ENCODE measurements around the gene ACCSL. TPM values are rescaled to one million over a fixed set of nuclear protein-coding genes. Genes with fewer than 3 reads are reported as not detected.

Gene ACCSL
- polyA plus RNA-seq, 1 donor = not detected

DNA sequence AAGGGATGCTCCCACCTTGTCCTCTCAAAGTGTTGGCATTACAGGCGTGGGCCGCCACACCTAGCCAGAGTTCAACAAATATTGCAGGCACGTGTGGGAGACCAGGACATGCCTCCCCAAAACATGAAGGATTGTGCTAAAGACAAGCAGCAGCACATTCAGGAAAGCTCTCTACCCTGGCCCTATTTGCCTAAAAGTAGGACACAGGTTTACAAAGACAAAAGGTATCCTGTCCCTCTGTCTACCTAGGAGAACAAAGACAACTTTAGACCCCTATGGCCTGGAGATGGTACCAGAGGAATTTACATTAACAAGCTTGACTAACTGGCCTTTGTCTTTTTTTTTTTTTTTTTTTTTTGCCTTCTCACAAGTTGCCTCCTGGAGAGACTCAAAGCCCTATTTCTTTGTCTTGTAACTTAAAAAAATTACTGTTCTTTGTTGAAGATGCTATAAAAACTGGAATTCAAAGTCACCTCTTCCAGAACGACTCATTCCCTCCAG, 17.4 kb downstream of the ACCSL start:
- DNase-seq = no peak

DNA sequence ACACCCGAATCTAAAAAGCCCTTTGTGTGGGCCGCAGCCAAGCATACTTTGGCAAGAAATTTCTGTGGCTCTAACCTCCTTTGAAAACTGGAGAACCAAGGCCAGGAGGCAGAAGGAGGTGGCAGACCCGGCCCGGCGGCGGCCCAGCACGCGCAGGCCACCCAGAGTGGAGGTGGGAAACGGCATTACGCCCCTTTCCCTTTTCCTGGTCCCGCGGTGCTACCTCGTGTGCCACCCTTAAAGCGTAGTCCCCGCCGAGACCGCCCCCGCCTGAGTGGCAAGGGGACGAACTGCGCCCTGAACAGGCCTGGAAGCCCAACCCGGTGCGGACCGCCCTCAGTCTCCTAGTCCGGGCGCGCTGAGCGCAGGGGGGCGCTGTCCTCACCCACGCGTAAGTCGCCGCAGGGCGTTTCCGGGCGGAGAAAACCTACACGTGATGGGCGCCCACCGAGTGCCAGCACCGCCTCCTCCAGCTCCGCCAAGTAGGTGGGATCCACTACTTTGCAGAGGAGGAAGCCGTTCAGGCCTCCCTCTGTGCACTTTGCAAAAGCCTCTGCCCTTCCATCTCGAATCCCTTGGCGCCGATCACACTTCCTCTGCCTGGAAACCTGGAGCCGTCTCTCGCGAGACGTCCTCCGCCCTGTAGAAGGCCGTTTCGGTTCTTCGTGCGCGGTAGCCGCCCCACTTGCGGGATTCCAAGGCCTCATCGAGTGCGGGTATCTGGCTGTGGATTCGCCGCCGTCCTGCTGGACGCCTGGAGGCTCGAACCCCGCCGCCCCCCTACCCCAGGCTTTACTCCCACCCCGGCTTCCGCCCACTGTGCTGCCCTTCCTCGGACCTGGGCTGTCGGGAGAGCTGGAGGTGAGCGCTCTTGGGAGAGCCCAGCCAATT, 18.3 kb downstream of the ACCSL start, which contains the start of gene ACCS:
Gene ACCS (plus strand): TSS at position 430 of the 891 bp plus-strand sequence. CDS start 1,358 bp downstream, outside the sequence.
- DNase-seq = peak; percentile 96

DNA sequence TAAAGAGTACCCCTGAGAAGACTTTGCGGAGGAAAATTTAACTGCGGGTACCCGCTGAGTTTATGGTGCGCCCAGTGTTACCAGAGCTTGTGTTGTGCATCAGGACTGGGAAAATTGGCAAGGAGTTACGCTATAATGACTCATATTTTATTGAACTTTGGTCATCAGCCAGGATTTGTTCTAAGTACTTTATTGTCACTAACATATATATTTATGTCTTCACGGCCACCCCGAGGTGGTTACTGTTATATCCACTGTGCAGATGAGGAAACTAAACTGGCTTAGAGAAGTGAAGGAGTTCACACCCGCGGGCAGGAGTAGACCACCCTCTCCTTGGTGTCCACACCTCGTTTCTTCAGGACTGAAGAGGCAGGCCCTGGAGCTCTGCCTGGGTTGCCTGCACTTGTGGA, 19.0 kb downstream of the ACCSL start:
- peak; percentile 39 for DNase-seq

DNA sequence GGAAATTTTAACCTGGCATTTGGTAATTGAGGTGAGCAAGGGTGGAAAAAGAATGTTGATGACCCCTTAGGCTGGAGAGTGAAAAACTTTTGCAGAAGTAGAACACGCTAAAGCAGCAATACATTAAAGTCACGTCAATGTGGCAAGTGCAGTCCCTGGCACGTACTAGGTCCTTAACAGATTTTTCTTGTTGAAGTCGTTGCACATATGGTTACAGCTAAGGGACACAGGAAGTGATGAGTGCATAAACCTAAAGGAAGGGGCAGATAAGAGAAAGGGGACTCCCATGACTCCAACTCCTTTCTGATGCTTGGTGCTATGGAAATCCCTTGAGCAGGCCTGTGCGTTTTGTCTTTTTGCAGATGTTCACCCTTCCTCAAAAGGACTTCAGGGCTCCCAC, 19.5 kb downstream of the ACCSL start:
- DNase-seq = no peak

- no peak for DNase-seq
Observed at GRCh38 chr11:44068180-44068579, 20.4 kb downstream of the ACCSL start.

- no peak for DNase-seq
Observed at GRCh38 chr11:44071157-44071556, 23.4 kb downstream of the ACCSL start.

- DNase-seq = no peak
Observed at GRCh38 chr11:44072757-44073658, 25.2 kb downstream of the ACCSL start.

DNA sequence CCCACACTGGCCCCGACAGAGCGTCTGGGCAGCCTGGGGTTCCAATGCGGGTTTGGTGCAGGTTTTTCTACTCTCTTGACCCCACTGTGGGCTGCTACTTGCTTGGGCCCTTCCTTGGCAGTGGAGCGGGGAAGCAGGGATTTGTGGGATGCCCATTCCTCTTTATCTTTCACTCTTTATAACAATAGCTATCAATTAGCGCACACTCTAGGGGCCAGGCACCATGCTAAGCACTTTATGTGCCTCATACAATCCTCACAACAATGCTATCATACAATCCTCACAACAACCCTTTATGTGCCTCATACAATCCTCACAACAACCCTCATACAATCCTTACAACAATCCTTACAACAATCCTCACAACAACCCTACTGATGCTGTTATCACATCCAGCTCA, 31.0 kb downstream of the ACCSL start:
- DNase-seq = no peak

DNA sequence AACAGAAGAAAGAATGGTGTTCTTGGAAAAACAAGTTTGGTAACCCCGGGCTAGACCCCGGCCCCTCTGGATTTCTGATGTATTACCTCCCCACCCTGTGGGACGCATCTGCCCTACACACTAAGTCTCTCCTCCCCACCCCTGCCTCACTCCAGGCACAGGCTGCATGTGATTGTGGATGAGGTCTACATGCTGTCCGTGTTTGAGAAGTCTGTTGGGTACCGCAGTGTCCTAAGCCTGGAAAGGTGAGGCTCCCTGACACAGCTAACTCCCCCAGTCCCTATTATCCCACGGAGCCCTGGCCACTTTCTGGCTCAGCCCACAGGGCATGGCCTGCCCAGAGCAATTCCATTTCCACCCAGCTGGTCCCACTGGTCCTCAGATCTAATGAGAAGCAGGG, 31.6 kb downstream of the ACCSL start:
- no peak for DNase-seq

- no peak for DNase-seq
Observed at GRCh38 chr11:44080951-44081350, 33.2 kb downstream of the ACCSL start.

GRCh38 chr11:44082645-44083044, 34.9 kb downstream of the ACCSL start:
- DNase-seq = no peak

- DNase-seq = no peak
Observed at GRCh38 chr11:44083433-44083832, 35.7 kb downstream of the ACCSL start.

- no peak for DNase-seq
Observed at GRCh38 chr11:44083906-44084305, 36.1 kb downstream of the ACCSL start.

- no peak for DNase-seq
Observed at GRCh38 chr11:44085330-44085729, 37.5 kb downstream of the ACCSL start.

GRCh38 chr11:44088377-44088776, 40.6 kb downstream of the ACCSL start:
- DNase-seq = no peak

GRCh38 chr11:44088871-44089270, 41.1 kb downstream of the ACCSL start:
- no peak for DNase-seq

- DNase-seq = no peak
Observed at GRCh38 chr11:44090539-44090938, 42.8 kb downstream of the ACCSL start.

- peak; percentile 82 for DNase-seq
Observed at GRCh38 chr11:44094260-44094868, 46.6 kb downstream of the ACCSL start.

DNA sequence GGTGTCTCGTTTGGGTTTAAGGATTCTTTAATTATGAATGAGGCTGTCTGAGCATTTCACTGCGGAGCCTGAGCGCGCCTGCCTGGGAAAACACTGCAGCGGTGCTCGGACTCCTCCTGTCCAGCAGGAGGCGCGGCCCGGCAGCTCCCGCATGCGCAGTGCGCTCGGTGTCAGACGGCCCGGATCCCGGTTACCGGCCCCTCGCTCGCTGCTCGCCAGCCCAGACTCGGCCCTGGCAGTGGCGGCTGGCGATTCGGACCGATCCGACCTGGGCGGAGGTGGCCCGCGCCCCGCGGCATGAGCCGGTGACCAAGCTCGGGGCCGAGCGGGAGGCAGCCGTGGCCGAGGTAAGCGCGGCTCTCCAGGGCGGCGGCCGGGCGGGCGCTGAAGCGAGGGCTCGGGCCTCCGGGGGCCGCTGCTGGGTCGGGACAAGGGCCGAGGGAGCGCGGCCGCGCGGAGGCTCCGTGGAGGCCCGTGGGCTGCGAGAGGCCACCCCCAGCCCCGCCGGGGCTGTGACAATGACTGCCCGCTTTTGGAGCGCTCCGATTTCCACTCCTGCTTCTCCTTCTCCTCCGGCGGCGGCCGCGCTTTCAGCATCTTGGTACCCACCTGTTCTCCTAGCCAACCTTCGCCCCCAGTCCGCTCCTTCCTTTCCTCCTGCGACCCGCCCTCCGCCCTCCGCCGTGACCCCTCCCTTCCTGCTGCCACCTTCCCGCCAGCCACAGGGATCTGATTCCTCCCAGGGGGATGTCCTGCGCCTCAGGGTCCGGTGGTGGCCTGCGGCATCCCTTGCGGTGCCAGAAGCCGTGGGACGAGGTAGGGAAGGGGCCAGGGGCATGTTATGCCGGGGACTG, 48.0 kb downstream of the ACCSL start, which contains the start of gene EXT2:
Gene EXT2 (plus strand): TSS at position 173 of the 854 bp plus-strand sequence. CDS start 12,035 bp downstream, outside the sequence.
- peak; percentile 91 for DNase-seq

DNA sequence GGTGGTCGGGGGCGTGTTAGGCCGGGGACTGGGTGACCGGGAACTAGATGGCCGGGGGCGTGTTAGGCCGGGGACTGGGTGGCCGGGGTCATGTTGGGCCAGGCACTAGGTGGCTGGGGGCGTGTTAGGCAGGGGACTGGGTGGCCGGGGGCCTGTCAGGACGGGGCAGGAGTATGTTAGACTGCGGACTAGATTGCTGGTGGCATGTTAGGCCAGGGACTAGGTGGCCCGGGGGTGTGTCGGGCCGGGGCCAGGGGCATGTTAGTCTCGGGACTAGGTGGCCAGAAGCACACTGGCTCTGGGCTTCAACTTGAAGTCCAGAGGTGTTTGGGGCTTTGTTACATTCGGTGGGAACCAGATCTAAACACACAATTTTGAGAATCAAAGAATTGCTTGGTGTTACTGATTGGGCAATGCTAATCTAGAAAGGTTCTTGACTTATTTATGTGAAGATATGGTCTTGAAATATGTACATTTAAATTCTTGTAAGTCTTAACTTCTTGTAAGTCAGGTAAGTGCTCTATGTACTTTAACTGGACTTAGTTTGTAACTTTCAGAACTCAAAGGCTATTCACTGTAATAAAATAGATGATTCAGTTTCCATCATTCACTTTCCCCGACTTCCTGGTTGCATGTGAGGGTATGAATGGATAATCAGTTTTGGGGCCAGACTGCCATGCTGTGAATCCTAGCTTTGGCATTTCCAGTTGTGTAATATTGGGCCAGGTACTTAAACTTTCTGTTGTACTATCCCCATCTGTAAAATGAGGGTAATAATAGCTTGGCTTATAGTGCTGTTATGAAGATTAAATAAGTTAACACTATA, 48.8 kb downstream of the ACCSL start:
- DNase-seq = no peak

- no peak for DNase-seq
Observed at GRCh38 chr11:44097821-44098220, 50.0 kb downstream of the ACCSL start.
